WTC11 (cell line): Measurements from ENCODE around the gene HTT-AS.

Experiments
- CREM ChIP-seq: sonication (generic); formaldehyde crosslinking; IDR thresholded peaks from 2 replicates; pipeline ENCODE4 v1.8.1; 2022; ENCODE audit warnings: mild to moderate bottlenecking, missing genetic modification reagents, moderate library complexity
- CTCF ChIP-seq: fragments of 200-600 bp; IDR thresholded peaks from 2 replicates; pipeline ENCODE4 v1.8.0; 2022; ENCODE audit warnings: antibody characterized with exemption
- KAT7 ChIP-seq: sonication (generic); formaldehyde crosslinking; IDR thresholded peaks from 2 replicates; pipeline ENCODE4 v1.8.1; 2023; ENCODE audit warnings: missing genetic modification reagents, mild to moderate bottlenecking, borderline replicate concordance
- NR3C1 ChIP-seq: sonication (generic); formaldehyde crosslinking; conservative IDR thresholded peaks from 2 replicates; pipeline ENCODE4 v1.8.1; 2023; ENCODE audit warnings: low read depth, mild to moderate bottlenecking, missing genetic modification reagents
- SMAD4 ChIP-seq: sonication (generic); formaldehyde crosslinking; IDR thresholded peaks from 2 replicates; pipeline ENCODE4 v1.8.0; 2022; ENCODE audit warnings: mild to moderate bottlenecking, missing genetic modification reagents
- ZNF121 ChIP-seq: sonication (generic); formaldehyde crosslinking; IDR thresholded peaks from 2 replicates; pipeline ENCODE4 v1.8.0; 2023; ENCODE audit warnings: missing genetic modification reagents

GRCh38 chr4:3106339-3107186 is 32.2 kb upstream of the HTT-AS start:
- TF ChIP-seq SMAD4 (CRISPR knock-in tag) (no peak), CTCF (peak; percentile 79), NR3C1 (CRISPR knock-in tag) (no peak), ZNF121 (CRISPR knock-in tag) (no peak), KAT7 (CRISPR knock-in tag) (no peak), CREM (CRISPR knock-in tag) (no peak)
